HG03558 (cell line): ENCODE measurements around the gene CCL3.

ENCODE experiments used
- ATAC-seq: cut with Tn5 transposase; IDR thresholded peaks from one replicate; pipeline ENCODE4 v1.9.1; 2021; ENCODE audit warnings: moderate number of reproducible peaks; ENCODE audit not compliant: unreplicated experiment; ENCODE audit errors: extremely low read depth

Gene CCL3

GRCh38 chr17:36055921-36056520 lies 33.9 kb downstream of the CCL3 start:
- ATAC-seq: no peak

- ATAC-seq: no peak
These were observed 34.8 kb downstream of the CCL3 start for GRCh38 chr17:36055171-36055570.

- ATAC-seq: no peak
These were observed 40.3 kb downstream of the CCL3 start for GRCh38 chr17:36049643-36050042.

- no peak for ATAC-seq
These were observed 41.9 kb downstream of the CCL3 start for GRCh38 chr17:36048066-36048465.
